Measurements from ENCODE around the gene CTSK.
"Not testable (repeated sequence)": the region's sequence is repeated elsewhere in the genome, so short reads cannot be mapped to it uniquely, and the experiment has no call there.

Gene CTSK

DNA sequence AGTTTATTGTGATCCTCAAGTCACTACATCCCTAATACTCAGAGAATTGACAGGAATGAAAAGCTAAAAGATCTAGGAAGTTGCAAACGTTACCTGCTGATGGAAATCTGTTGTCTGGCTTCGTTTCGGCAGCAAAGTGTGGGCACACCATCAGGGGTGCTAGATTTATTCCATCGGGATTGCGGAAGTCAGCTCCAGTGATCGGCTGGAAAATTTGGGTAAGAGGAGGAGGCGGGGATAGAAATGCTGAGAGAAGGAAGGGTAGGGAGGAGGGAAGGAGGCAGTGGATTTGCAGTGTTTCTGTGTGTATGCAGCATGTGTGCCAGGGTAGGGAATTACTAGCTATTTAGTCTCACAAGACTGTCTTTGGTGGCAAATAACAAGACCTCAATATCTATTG is at the start of gene CTSK:
CTSK (minus strand) TSS at position 140 of the 400 bp plus-strand sequence. CDS start 1,455 bp downstream, outside the sequence.
- no peak for DNase-seq

DNA sequence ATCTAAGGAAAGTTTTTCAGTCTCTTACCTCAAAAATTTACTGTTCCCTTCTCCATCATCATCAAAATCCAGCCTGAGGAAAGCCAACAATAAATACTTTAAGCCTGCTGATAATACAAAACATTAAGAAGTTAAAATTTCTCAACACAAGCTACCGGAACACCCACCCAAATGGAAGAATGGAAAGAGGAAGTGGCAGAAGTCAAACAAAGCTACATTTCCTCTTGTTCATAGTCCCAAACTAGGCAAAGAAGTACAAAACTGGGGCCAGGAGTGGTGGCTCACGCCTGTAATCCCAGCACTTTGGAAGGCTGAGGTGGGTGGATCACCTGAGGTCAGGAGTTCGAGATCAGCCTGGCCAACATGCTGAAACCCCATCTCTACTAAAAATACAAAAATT is 44.7 kb upstream of the CTSK start:
- not testable (repeated sequence) for DNase-seq

DNA sequence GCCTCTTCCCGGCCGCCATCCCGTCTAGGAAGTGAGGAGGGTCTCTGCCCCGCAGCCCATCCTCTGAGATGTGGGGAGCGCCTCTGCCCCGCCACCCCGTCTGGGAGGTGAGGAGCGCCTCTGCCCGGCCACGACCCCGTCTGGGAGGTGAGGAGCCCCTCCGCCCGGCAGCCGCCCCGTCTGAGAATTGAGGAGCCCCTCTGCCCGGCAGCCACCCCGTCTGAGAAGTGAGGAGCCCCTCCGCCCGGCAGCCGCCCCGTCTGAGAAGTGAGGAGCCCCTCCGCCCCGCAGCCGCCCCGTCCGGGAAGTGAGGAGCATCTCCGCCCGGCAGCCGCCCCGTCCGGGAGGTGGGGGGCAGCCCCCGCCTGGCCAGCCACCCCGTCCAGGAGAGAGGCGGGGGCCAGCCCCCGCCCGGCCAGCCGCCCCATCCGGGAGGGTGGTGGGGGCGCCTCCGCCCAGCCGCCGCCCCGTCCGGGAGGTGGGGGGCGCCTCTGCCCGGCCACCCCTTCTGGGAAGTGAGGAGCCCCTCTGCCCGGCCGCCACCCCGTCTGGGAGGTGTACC is 42.8 kb upstream of the CTSK start:
- not testable (repeated sequence) for DNase-seq

GRCh38 chr1:150846473-150847146 is 38.5 kb upstream of the CTSK start:
- no peak for DNase-seq

DNA sequence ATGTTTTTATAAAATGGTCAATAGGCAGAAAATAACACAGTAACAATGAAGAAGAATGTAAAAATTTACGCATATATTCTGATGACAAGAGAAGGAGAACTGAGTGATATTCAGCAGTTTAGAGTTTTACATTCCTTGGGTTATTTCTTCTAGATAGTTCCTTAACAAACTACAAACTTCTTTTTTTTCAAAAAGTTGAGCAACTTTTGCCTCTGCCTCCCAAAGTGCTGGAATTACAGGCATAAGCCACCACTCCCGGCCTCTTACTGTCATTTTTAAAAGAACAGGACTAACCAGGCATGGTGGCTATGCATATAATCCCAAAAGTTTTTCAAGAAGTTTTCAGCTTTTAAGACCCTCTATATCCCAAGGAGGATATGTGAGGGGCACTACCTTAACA is 35.4 kb upstream of the CTSK start:
- no peak for DNase-seq

GRCh38 chr1:150842964-150843363 is 34.9 kb upstream of the CTSK start:
- DNase-seq, result no peak

- DNase-seq, result no peak
Measured at GRCh38 chr1:150842343-150842742, 34.3 kb upstream of the CTSK start.

DNA sequence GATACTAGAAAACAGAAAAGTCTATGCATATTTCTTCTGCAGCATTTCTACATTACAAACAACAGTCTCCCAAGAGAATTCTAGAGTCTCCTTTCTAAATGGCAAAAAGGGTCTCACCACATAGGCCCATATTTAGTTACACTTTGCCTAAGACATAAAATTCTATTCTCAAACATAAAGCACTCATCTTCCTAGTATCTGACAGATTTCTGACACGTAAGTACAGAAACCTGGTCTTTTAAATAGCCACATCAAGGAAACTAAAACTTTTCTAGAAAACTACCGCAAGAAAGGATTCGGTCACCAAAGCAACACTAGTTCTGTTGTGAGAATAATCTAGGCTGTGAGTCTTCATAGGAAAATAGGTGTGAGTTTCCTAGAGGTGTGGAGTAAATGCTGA is 33.6 kb upstream of the CTSK start:
- no peak for DNase-seq

DNA sequence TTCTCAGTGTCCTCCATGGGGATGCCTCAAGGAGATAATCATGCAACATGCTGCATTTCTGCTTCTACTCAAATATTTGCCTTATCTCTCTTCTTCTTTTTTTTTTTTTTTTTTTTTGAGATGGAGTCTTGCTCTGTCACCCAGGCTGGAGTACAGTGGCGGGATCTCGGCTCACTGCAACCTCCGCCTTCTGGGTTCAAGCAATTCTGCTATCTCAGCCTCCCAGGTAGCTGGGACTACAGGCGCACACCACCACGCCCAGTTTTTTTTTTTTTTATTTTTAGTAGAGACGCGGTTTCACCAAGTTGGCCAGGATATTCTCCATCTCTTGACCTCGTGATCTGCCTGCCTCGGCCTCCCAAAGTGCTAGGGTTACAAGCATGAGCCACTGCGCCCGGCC is 32.8 kb upstream of the CTSK start:
- not testable (repeated sequence) for DNase-seq

DNA sequence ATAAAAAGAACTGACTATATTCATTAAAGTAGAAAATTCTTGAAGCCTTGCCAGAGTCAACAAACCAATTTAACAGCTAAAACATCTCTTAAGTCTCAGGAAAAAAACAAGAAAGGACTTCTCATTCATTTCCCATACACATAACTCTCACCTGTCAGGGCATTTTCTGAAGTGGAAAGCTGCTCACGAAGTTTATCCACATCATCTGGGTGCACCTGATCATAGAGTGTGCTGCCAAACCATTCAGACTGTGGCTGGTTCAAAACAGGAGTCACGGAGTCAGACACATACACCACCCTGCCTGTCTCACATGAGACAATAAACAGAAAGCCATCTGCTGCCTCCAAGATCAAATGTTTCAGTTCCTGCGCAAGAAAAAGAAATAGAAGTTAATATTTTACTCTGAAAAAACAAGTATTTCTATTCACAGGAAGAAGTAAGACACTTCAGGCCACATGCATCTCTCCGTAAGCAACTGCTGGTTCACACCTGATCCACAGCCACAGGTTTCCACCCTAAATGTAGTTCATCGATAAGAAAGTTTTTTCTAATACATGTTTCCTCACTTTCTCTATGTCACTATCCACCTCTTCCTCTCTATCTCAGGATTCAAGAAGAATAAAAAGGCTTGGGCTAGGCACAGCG is 28.2 kb upstream of the CTSK start:
- no peak for DNase-seq

DNA sequence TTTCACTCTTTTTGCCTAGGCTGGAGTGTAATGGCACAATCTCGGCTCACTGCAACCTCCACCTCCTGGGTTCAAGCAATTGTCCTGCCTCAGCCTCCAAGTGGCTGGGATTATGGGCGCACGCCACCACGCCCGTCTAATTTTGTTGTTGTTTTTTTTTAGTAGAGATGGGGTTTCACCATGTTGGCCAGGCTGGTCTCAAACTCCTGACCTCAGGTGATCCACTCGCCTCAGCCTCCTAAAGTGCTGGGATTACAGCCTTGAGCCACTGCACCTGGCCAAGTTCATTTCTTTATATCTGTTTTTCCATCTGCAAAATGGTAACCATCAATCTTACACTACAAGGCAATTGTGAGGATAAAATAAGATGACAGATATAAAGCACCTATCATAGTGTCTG is 25.9 kb upstream of the CTSK start:
- not testable (repeated sequence) for DNase-seq

DNA sequence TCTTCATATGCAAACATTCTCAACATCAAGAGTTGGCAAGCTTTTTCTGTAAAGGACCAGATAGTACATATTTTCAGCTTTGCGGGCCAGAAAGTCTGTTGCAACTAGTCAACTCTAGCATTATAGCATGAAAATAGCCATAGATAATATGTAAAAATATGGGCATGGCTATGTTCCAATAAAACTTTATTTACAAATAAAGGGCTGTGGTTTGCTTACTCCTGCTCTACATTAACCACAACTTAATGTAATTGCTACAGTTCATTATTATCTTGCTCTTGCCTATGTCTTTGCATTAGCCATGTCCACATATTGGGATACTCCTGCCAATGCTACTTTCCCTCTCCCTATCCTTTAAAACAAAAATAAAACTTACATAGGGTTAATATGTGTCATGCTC is 24.5 kb upstream of the CTSK start:
- DNase-seq, result no peak

GRCh38 chr1:150829751-150830150 is 21.7 kb upstream of the CTSK start:
- no peak for DNase-seq

- no peak for DNase-seq
Measured at GRCh38 chr1:150826299-150826698, 18.2 kb upstream of the CTSK start.

GRCh38 chr1:150820730-150821512 is 12.9 kb upstream of the CTSK start:
- no peak for DNase-seq

DNA sequence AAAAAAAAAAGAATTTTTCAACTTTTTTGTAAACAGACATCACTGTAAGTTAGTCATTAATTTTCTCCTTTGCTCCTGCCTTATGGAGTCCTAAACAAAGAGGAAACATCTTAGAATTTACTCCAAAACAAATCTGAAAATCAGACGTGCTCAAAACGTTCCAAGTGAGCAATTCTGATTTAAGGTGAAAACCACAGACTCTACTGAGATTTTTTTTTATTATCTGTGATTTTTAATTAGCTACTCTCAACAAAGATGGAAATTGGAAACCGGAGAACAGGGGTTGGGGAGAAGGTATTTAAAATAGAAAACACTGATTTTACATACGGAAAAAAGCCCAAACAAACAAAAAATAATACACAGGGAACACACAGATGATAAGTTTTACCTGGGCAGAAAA is 7.8 kb upstream of the CTSK start:
- DNase-seq, result no peak

GRCh38 chr1:150813028-150813707 is 5.1 kb upstream of the CTSK start:
- no peak for DNase-seq

GRCh38 chr1:150810958-150811659 is 3.0 kb upstream of the CTSK start:
- DNase-seq, result no peak

GRCh38 chr1:150809651-150810050 is 1.6 kb upstream of the CTSK start:
- DNase-seq, result no peak

DNA sequence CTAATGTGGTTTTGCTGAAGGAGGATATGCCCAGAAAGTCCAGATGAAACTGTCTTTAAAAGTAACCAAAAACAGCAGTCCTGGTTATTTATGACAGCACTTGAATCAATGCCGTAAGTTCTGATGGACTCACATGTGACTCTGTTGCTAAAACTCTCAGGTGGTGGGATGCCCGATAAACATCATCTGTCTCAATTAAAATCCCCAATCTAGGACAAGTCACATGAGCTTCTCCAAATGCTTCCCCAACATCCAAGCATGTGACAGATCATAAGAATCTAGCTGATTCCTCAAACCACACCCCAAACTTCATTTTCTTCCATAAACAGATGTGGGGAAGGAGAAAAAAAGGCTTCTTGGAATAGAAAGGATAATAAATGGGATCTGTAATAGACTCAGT is 786 bp upstream of the CTSK start:
- no peak for DNase-seq

DNA sequence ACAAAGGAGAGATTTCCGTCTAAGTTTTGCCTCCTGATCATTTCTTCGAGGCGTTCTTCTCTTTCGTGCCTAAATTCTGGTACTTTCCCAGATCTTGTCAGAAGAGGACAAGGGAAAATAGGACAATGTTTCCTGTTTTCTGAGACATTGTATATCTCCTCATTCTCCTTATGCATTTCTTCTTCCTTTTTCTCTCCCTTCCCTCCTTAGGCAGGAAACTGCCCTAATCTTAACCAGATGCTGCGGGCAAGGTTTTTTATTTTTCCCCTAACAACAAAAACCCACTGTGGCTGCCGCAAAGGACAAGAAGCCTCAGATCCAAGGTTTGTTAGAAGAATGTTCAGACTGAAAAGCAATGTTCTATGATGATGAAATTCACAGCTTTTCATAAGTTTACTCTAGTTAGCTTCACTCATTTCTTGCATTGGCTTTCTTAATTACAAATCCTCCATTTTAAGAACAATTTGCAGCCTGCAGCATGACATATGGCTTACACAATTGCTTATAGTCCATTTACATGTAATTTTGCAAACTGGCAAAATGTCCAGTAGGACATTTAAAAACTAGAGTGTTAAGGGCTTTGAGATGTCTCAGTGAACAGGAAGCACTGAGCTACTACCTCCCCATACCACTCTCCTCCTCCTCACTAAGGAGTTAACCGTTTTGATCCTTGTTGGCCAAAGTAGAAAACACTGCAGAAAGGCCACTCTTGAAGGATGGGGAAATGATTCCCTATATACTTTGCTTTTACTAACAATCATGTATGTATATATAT is 624 bp downstream of the CTSK start:
- no peak for DNase-seq

DNA sequence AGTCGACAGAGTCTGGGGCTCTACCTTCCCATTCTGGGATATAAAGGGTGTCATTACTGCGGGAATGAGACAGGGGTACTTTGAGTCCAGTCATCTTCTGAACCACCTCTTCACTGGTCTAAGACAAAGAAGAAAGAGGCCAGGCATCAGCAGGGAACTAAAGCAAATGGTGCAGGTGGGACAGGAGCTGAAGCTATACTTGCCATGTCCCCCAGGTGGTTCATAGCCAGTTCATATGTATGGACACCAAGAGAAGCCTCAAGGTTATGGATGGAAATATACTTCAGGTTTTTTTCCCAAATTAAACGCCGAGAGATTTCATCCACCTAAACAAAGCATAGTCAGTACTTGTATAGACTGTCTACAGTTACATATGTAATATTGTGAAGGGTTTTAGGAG is 2.2 kb downstream of the CTSK start:
- DNase-seq, result no peak

Measured in cortex of kidney (tissue), 1 donor.